GM21360 (cell line): Measurements from ENCODE around the gene ZNF469.

Experiments used
- ATAC-seq: cut with Tn5 transposase; IDR thresholded peaks from one replicate; pipeline ENCODE4 v1.9.1; 2021; ENCODE audit warnings: mild to moderate bottlenecking, moderate library complexity; ENCODE audit not compliant: unreplicated experiment

The ZNF469 gene

DNA sequence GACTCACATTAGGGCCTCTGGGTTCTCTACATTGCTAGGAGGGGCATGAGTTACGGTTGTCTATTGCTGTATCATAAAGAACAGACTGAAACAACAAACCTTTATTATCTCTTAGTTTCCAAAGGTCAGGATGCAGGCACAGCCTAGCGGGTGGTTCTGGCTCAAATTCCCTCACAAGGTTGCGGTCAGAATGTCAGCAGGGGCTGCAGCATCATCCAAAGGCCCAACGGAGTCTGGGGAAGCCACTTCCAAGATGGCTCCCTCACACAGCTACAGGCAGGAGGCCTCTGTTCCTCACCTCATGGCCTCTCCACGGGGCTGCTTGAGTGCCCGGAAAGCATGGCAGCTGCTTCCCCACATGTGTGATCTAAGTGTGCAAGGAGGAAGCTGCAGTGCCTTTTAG, 40.7 kb downstream of the ZNF469 start:
- ATAC-seq: no peak

DNA sequence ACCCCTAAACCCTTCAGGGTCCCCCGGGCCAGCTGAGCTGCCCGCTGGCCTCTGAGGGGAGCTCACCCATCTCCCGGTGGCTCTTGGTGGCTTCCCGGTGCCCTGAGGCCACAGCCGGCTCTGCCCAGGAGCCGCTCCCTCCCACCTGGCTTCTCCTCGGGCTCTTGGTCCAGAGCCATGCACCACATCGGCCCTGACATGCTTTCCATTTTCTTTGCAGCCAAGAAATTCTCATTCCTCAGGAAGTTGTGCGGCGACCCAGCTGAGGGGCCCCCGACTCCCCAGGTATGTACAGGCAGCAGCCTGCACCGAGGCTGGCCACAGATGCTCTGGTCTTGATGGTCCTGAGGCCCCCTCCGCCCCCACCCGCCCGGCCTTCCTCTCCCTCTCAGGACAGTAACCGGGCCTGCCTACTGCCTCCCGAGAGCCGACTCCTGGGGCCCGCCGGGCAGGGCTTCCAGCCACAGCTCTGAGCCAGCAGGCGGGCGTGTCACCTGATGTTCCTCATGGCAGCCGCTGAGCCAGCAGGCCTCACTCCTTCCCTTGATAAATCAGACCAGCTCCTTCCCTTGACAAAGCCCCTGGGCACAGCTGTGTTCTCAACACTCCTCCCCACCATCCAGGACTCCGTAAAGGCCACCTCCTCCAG, 42.0 kb downstream of the ZNF469 start:
- no peak for ATAC-seq

DNA sequence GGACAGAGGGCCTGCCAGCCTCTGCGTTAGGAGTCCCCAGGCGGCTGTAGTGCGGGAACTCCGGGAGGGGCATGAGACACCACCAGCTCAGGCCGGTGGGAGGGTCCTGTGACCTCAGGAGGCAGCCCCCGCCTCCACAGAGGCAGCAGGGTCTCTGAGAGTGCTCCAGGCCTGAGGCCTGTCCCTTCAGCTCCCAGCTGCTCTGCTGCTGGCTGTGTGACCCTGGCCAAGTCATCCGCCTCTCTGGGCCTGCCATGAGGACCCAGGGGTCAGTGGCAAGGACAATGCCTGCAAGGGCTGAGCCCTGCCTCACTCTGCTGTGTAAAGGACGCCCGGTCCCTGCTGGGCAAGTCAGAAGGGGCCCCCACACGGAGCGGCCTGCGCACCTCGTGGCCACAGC, 43.3 kb downstream of the ZNF469 start:
- no peak for ATAC-seq

DNA sequence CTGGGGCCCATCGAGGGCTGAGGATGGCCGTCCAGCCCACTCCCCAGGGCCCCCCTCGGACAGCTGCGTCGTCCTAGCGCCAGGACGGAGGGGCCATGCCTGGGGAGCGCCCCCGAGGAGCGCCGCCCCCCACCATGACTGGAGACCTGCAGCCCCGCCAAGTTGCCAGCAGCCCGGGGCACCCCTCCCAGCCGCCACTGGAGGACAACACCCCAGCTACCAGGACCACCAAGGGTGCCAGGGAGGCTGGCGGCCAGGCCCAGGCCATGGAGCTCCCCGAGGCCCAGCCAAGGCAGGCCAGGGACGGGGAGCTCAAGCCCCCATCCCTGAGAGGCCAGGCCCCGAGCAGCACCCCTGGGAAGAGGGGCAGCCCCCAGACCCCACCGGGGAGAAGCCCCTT, 44.6 kb downstream of the ZNF469 start:
- ATAC-seq: no peak

DNA sequence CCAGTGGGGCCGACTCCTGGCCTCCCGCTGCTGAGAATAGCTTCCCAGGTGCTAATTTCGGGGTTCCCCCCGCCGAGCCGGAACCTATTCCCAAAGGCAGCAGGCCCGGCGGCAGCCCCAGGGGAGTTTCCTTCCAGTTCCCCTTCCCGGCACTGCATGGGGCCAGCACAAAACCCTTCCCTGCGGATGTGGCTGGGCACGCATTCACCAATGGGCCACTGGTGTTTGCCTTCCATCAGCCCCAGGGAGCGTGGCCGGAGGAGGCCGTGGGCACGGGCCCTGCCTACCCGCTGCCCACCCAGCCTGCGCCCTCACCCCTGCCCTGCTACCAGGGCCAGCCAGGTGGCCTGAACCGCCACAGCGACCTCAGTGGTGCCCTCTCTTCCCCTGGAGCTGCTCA, 45.4 kb downstream of the ZNF469 start:
- ATAC-seq: no peak

DNA sequence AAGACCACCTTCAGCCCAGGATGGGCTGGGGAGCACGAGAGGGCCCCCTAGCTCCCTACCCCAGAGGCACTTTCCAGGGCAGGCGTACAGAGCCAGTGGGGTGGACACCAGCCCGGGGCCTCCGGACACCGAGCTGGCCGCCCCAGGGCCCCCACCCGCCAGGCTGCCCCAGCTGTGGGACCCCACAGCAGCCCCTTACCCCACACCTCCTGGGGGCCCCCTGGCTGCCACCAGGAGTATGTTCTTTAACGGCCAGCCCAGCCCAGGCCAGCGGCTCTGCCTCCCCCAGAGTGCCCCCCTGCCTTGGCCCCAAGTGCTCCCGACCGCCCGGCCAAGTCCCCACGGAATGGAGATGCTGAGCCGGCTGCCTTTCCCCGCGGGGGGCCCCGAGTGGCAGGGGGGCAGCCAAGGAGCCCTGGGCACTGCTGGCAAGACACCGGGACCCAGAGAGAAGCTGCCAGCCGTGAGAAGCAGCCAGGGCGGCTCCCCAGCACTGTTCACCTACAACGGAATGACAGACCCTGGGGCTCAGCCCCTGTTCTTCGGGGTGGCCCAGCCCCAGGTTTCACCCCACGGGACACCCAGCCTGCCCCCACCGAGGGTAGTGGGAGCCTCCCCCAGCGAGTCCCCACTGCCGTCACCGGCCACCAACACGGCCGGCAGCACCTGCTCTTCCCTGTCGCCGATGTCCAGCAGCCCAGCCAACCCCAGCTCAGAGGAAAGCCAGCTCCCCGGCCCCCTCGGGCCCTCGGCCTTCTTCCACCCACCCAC, 46.0 kb downstream of the ZNF469 start:
- no peak for ATAC-seq

DNA sequence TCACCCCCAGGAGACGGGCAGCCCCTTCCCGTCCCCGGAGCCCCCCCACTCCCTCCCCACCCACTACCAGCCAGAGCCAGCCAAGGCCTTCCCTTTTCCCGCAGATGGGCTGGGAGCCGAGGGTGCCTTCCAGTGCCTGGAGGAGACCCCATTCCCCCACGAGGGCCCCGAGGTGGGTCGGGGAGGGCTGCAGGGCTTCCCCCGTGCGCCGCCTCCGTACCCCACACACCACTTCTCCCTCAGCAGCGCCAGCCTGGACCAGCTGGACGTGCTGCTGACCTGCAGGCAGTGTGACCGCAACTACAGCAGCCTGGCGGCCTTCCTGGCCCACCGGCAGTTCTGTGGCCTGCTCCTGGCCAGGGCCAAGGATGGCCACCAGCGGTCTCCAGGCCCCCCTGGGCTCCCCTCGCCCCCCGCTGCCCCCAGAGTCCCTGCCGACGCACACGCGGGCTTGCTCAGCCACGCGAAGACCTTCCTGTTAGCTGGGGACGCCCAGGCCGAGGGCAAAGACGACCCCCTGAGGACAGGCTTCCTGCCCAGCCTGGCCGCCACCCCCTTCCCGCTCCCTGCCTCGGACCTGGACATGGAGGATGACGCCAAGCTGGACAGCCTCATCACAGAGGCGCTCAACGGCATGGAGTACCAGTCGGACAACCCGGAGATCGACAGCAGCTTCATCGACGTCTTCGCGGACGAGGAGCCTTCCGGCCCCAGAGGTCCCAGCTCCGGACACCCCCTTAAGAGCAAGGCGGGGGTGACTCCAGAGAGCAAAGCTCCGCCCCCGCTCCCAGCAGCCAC, 46.8 kb downstream of the ZNF469 start:
- ATAC-seq: no peak

DNA sequence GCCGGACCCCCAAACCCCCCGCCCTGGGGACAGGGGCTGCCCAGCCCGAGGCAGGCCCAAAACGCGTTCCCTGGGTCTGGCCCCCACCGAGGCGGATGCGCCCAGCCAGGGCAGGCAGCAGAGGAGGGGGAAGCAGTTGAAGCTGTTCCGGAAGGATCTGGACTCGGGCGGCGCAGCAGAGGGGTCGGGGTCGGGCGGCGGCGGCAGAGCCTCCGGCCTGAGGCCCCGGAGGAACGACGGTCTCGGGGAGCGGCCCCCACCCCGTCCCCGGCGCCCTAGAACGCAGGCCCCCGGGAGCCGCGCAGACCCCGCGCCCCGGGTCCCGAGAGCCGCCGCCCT, 47.4 kb downstream of the ZNF469 start:
- no peak for ATAC-seq

DNA sequence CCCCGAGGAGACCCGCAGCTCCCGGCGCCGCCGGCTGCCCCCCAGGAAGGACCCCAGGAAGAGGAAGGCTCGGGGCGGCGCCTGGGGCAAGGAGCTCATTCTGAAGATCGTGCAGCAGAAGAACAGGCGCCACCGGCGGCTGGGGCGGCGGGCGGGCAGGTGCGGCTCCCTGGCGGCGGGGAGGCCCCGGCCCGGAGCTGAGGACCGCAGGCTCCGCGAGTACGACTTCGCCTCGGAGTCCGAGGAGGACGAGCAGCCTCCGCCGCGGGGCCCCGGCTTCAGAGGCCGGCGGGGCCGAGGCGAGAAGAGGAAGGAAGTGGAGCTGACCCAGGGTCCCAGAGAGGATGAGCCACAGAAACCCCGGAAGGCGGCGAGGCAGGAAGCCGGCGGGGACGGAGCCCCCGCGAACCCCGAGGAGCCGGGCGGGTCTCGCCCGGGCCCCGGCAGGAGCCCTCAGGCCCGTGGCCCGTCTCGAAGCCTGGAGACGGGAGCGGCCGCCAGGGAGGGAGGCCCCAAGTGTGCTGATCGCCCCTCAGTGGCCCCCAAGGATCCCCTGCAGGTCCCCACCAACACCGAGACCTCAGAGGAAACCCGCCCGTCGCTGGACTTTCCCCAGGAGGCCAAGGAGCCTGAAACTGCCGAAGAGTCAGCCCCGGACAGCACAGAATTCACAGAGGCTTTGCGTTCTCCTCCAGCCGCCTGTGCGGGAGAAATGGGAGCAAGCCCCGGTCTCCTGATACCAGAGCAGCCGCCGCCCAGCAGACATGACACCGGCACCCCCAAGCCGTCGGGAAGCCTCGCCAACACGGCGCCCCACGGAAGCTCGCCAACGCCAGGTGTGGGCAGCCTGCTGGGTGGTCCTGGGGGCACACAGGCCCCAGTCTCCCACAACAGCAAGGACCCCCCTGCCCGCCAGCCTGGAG, 48.0 kb downstream of the ZNF469 start:
- no peak for ATAC-seq

DNA sequence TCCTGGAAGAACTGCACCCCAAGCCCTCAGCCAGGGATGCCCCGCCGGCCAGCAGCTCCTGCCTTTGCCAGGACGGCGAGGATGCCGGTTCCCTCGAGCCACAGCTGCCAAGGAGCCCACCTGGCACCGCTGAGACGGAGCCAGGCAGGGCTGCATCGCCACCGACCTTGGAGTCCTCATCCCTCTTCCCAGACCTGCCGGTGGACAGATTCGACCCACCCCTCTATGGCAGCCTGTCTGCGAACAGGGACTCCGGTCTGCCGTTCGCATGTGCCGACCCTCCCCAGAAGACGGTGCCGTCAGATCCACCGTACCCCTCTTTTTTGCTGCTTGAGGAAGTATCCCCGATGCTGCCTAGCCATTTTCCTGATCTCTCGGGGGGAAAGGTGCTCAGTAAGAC, 48.9 kb downstream of the ZNF469 start:
- ATAC-seq: no peak

DNA sequence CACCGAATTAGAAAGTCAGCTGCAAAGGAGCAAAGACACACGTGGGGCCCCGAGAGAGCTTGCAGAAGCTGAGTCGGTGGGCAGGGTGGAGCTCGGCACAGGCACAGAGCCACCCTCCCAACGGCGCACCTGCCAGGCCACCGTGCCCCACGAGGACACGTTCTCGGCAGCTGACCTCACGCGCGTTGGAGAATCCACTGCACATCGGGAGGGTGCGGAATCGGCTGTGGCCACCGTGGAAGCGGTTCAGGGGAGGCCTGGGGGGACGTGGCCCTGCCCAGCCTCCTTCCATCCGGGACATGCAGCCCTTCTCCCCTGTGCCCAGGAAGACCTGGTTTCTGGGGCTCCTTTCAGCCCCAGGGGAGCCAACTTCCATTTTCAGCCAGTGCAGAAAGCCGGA, 49.4 kb downstream of the ZNF469 start:
- ATAC-seq: no peak
